HPDE6-E6E7 (cell line): ENCODE results near the gene CYP1A2.
"Not testable (repeated sequence)": the region's sequence is repeated elsewhere in the genome, so short reads cannot be mapped to it uniquely, and the experiment has no call there.

Source experiments
- DNase-seq: peaks from one replicate; pipeline ENCODE4 v3.0.0; 2011; ENCODE audit warnings: missing footprints; ENCODE audit errors: extremely low spot score

The CYP1A2 gene, protein sequence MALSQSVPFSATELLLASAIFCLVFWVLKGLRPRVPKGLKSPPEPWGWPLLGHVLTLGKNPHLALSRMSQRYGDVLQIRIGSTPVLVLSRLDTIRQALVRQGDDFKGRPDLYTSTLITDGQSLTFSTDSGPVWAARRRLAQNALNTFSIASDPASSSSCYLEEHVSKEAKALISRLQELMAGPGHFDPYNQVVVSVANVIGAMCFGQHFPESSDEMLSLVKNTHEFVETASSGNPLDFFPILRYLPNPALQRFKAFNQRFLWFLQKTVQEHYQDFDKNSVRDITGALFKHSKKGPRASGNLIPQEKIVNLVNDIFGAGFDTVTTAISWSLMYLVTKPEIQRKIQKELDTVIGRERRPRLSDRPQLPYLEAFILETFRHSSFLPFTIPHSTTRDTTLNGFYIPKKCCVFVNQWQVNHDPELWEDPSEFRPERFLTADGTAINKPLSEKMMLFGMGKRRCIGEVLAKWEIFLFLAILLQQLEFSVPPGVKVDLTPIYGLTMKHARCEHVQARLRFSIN

DNA sequence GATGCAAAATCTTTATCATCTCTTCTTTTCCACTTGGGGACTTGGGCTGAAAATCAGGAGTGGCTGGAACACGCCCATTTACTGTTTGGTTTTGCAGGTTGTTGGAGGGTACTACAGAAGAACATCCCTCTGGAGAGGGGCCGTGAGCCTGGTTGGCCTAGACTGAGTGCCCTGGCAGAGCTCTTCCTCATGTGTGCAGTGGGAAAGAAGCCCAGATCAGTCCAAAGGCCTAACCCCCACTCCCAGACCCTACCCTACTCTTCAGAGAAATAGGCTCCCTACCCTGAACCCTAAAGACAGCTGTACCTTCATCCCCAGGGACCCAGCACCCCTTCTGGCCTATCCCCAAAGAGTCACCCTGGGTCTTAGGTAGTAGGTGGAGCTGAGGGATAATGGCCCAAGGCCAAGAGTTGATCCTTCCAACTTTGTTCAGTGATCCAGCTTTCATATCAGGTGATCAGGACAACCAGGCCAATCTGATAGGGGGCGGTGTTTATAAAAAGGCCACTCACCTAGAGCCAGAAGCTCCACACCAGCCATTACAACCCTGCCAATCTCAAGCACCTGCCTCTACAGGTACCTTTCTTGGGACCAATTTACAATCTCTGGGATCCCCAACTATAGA, at the start of gene CYP1A2:
Gene CYP1A2, plus strand, starts transcription at position 524 of the 625 bp plus-strand sequence. CDS start 894 bp downstream, outside the sequence.
- DNase-seq: no peak

- DNase-seq: no peak
Observed at GRCh38 chr15:74709011-74709410, 39.6 kb upstream of the CYP1A2 start.

- no peak for DNase-seq
Observed at GRCh38 chr15:74709892-74710291, 38.8 kb upstream of the CYP1A2 start.

- DNase-seq: no peak
Observed at GRCh38 chr15:74710319-74711094, 38.1 kb upstream of the CYP1A2 start.

DNA sequence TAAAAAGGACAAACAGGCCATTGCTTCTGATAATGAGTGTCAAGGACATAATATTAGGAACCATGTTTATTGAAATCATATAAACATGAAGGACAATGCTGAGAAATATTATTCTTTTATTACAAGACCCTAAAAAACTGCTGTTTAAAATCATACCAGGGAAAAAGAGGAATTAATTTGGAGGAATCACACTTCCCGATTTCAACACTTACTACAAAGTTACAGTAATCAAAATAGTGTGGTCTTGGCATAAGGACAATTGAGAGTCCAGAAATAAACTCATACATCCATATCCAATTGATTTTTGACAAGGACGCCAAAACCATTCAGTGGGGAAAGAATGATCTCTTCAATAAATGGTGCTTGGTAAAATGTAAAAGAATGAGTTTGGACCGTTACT, 36.3 kb upstream of the CYP1A2 start:
- DNase-seq: no peak

DNA sequence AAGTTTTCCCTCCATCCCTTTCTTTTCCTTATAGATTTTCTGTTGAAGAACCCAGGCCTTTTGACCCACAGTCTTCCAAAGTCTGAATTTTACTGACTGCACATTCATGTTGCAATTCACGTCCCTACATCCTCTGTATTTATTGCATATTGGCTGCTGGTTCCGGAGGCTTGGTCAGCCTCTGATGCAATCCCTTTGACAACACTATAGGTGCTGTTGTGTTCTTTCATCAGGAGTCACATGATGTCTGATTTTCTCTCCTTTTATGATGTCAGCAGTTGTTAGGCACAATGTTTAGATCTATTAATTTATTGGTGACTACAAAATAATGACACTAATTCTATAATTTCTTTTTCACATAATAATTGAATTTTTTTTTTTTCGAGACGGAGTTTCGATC, 32.0 kb upstream of the CYP1A2 start:
- no peak for DNase-seq

DNA sequence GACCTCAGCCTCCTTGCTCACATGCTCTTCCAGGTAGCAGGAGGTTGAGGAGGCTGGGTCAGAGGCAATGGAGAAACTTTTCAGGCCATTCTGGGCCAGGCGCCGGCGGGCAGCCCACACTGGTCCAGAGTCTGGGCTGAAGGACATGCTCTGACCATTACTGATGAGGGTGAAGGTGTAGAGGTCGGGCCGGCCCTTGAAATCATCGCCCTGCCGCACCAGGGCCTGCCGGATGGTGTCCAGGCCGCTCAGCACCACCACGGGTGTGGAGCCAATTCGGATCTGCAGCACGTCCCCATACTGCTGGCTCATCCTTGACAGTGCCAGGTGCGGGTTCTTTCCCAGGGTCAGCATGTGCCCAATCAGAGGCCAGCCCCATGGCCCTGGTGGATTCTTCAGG, 26.1 kb upstream of the CYP1A2 start:
- no peak for DNase-seq

- no peak for DNase-seq
Observed at GRCh38 chr15:74723187-74723586, 25.5 kb upstream of the CYP1A2 start.

- peak; percentile 58 for DNase-seq
Observed at GRCh38 chr15:74723754-74724334, 24.8 kb upstream of the CYP1A2 start.

DNA sequence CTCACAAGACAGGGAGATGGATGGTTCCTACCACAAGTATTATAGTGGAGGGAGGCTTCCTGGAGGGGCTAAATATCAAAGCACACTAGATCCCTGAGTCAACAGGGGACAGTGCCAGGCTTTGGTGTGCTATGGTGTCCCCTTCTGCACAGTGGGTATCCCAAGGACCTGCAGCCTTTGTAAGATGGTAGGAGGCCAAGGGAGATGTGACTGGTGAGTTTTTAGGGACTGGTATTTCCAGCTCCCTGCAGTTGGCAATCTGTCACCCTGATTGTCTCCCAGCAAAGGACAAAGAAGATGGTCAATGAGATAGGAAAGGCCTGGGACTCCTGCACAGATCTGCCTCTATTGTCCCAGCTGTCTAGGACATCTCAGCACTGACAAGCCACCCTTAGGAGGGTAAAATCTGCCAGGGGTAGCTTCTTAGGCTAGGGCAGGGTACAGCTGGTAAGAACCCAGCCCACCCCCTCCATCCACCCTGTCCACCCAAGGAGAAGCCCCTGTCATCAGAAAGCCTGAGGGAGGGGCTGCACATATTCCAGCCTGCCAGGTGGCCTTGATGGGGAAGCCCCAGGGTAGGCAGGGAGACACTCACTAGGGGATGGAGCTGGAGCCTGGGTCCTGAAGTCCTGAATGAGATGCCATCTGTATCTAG, 23.9 kb upstream of the CYP1A2 start:
- no peak for DNase-seq

- DNase-seq: no peak
Observed at GRCh38 chr15:74725225-74725774, 23.3 kb upstream of the CYP1A2 start, which contains the start of gene CYP1A1. CYP1A1 (minus strand) TSS chr15:74725528; CDS start chr15:74723097, 2,431 bp downstream.

DNA sequence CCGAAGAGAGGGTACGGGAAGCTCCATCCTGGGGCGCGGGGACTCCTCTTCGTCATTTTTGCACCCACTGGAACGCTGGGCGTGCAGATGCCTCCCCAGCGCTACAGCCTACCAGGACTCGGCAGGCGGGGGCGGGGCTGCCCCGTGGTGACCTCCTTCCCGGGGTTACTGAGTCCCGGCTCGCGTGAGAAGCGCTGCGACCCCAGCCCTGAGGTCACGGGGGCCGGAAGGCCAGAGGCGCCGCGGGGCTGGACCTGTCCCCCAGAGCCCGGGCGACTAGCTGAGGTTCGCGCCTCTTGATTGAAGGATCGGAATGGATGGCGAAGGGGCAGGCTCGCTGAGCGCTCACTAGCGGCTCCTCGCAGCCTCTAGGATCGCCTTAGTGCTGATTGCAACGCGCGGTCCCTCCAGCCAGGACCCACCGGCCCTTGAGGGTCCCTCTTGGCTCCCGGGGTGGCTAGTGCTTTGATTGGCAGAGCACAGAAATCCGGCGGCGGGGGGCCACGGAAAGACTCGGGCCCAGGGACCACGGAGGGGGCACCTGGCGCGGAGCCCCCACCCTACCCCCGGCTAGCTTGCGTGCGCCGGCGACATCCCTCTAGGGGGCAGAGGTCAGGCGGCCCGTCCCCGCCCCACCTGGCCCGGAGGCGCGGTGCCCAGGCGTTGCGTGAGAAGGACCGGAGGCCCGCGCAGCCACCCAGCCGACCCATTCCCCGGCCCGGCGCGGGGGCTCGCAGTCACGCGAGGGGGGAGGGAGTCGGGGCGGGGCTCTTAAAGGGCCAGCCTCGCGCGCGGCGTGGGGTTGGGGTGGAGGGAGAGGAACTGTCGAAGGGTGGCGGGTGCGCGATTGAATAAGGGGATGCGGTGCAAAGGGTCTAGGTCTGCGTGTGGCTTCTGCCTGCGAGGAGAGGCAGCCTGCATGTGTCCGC, 22.5 kb upstream of the CYP1A2 start:
- DNase-seq: no peak

- DNase-seq: no peak
Observed at GRCh38 chr15:74726774-74727164, 21.9 kb upstream of the CYP1A2 start.

- no peak for DNase-seq
Observed at GRCh38 chr15:74727727-74728126, 20.9 kb upstream of the CYP1A2 start.

GRCh38 chr15:74728699-74729098, 19.9 kb upstream of the CYP1A2 start:
- not testable (repeated sequence) for DNase-seq

DNA sequence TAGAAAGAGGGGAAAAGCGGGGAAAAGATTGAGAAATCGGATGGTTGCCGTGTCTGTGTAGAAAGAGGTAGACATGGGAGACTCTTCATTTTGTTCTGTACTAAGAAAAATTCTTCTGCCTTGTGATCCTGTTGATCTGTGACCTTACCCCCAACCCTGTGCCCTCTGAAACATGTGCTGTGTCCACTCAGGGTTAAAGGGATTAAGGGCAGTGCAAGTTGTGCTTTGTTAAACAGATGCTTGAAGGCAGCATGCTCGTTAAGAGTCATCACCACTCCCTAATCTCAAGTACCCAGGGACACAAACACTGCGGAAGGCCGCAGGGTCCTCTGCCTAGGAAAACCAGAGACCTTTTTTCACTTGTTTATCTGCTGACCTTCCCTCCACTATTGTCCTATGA, 19.3 kb upstream of the CYP1A2 start:
- DNase-seq: not testable (repeated sequence)

DNA sequence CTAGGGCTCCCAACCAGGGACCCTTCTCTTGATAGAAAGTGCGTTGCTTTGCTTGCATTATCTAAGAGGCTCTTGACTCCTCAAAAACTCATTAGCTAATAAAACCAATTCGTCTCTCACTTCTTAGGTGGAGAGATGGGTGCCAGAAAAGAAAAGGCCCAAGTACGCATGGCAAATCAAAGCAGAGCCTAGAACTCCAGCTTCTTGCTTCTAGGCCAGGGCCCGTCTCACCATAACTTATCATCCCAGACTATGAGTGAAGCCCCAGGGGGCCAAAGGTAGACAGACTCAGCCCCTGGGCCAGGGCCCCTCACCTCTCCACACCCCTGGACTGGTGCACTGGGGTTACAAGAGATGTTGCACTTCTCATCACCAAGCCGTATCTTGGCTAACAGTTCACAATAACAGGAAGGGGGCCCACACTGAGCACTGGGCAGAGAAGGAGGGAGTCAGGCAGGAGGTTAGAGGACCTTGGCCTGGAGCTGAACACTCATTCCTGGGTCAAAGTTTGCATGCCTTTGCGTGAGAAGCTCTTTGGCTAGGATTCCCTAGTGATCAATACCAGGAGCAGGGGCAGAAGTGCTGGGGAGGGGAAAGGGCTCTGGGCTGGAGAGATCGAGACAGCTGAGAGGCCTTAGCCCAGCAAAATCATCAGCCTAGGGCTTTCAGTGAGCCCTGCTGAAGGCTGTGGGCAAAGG, 17.9 kb upstream of the CYP1A2 start:
- DNase-seq: no peak

GRCh38 chr15:74732846-74733245, 15.8 kb upstream of the CYP1A2 start:
- DNase-seq: no peak

- DNase-seq: no peak
Observed at GRCh38 chr15:74733269-74733668, 15.4 kb upstream of the CYP1A2 start.
